Breast epithelium (tissue), 4 donors: ENCODE results near the gene RPS18. TPM values are rescaled to one million over a fixed set of nuclear protein-coding genes. Genes with fewer than 3 reads are reported as not detected.

Experiments
- DNase-seq, 2 donors: peaks; one replicate each; pipeline ENCODE4 v3.0.0-alpha.2; 2019; ENCODE audit warnings: low spot score in 2 of 2
- H3K27ac ChIP-seq, 2 donors: fragments of 200-600 bp; sonication (generic) in 1 of 2; one replicate each; pipeline ENCODE4 v1.5.1; 2016 to 2019; ENCODE audit warnings: mild to moderate bottlenecking in 1 of 2
- H3K27me3 ChIP-seq, 2 donors: fragments of 200-600 bp; sonication (generic) in 1 of 2; one replicate each; pipeline versions ENCODE4 v1.5.1 to v1.6.0; 2017 to 2019; ENCODE audit warnings: control low read depth in 1 of 2, mild to moderate bottlenecking in 1 of 2
- H3K36me3 ChIP-seq: fragments of 200-600 bp; one replicate; pipeline ENCODE4 v1.5.1; 2019
- H3K4me1 ChIP-seq, 2 donors: fragments of 200-600 bp; sonication (generic); one replicate each; pipeline ENCODE4 v1.5.1; 2016 to 2019; ENCODE audit warnings: control low read depth in 1 of 2
- H3K4me3 ChIP-seq, 3 donors: fragments of 200-600 bp; sonication (generic); 1 replicate in 2 of 3; 2 replicates in 1 of 3; pipeline ENCODE4 v1.5.1; 2016 to 2019; ENCODE audit warnings: mild to moderate bottlenecking in 3 of 3, moderate library complexity in 2 of 3
- H3K9me3 ChIP-seq, 2 donors: fragments of 200-600 bp; sonication (generic) in 1 of 2; one replicate each; pipeline ENCODE4 v1.5.1; 2016 to 2019; ENCODE audit warnings: control low read depth in 1 of 2
- POLR2A ChIP-seq: fragments of 450-650 bp; IDR thresholded peaks from one replicate; pipeline ENCODE4 v1.6.1; 2016; ENCODE audit warnings: antibody characterized with exemption, mild to moderate bottlenecking, moderate library complexity
- POLR2AphosphoS5 ChIP-seq, 3 donors: sonication (generic); formaldehyde crosslinking; IDR thresholded peaks; one replicate each; pipeline ENCODE4 v1.6.1; 2017; ENCODE audit warnings: antibody characterized with exemption in 3 of 3
- intact Hi-C: fragments of 100-400 bp; cut with DNase I; formaldehyde crosslinking; loops from one replicate; pipeline ENCODE4 v1.15.1; 2023; ENCODE audit warnings: low total_unique reads
- total RNA-seq, 3 donors: library from RNA; depleted of rRNA; stranded (reverse); fragments of >200 nt; gene quantifications; one replicate each; pipeline ENCODE4 v1.1.0, GENCODE V29; 2016
- TF ChIP-seq, protein P1 (sequence below), 3 donors: fragments of 450-650 bp; IDR thresholded peaks; one replicate each; pipeline ENCODE4 v1.5.1; 2016 to 2017; ENCODE audit warnings: antibody characterized with exemption in 3 of 3, mild to moderate bottlenecking in 3 of 3, moderate library complexity in 3 of 3

RPS18 gene
- total RNA-seq, 3 donors from 2014 or later, result 3,121 to 5,317 (median 4,287) TPM

- no peak for TF ChIP-seq POLR2A
- TF ChIP-seq, protein P1, sequence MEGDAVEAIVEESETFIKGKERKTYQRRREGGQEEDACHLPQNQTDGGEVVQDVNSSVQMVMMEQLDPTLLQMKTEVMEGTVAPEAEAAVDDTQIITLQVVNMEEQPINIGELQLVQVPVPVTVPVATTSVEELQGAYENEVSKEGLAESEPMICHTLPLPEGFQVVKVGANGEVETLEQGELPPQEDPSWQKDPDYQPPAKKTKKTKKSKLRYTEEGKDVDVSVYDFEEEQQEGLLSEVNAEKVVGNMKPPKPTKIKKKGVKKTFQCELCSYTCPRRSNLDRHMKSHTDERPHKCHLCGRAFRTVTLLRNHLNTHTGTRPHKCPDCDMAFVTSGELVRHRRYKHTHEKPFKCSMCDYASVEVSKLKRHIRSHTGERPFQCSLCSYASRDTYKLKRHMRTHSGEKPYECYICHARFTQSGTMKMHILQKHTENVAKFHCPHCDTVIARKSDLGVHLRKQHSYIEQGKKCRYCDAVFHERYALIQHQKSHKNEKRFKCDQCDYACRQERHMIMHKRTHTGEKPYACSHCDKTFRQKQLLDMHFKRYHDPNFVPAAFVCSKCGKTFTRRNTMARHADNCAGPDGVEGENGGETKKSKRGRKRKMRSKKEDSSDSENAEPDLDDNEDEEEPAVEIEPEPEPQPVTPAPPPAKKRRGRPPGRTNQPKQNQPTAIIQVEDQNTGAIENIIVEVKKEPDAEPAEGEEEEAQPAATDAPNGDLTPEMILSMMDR (IDR thresholded peaks at IDR 0.05), result no peak
- TF ChIP-seq POLR2AphosphoS5 (IDR thresholded peaks at IDR 0.05), result no peak
These were observed 34.1 kb upstream of the RPS18 start for GRCh38 chr6:33237741-33238140.

DNA sequence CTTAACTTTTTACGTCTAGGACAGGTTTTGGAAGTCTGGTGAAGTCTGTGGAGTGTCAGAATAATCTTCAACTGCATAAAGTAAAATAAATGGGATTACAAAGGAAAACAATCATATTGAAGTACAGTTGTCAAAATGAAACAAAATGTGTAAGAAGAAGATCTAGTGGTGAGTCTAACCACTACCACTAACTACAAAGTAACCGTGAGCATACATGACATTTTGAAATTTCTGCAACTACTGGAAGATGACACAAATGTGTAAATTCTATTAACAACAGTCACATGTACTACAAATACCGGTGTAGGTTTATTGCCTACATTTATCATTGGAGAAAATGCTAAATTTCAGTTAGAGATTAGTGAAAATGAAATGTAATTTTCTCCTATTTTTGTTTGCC is 29.9 kb upstream of the RPS18 start:
- Histone ChIP-seq H3K9me3 (no peaks in the 10 kb centered on the region), H3K27me3 (no peaks in the 10 kb centered on the region), H3K36me3 (no peaks in the 10 kb centered on the region), H3K4me3 (no peak overlapping the region), H3K27ac (no peak overlapping the region), H3K4me1 (no peaks in the 10 kb centered on the region)
- intact Hi-C loops, result loop anchor here (10.0 kb wide), 1 partner anchor 127 kb away; no protein-coding TSS in a partner anchor
- DNase-seq, result no peak
- TF ChIP-seq, protein P1 (IDR thresholded peaks at IDR 0.05), result no peak
- no peak for TF ChIP-seq POLR2A
- TF ChIP-seq POLR2AphosphoS5 (IDR thresholded peaks at IDR 0.05), result no peak

More at GRCh38 chr6:33237741-33238140, 34.1 kb upstream of the RPS18 start:
- H3K36me3 ChIP-seq, result no peaks in the 10 kb centered on the region
- peak in 1 of 2 donors; percentile 10 for DNase-seq
- no peaks in the 10 kb centered on the region for H3K4me1 ChIP-seq
- H3K9me3 ChIP-seq, result no peaks in the 10 kb centered on the region
- H3K27ac ChIP-seq, result no peak overlapping the region
- intact Hi-C loops, result loop anchor here (1.0 kb wide), 1 partner anchor 18 kb away; no protein-coding TSS in a partner anchor
- no peak overlapping the region for H3K4me3 ChIP-seq
- no peaks in the 10 kb centered on the region for H3K27me3 ChIP-seq

GRCh38 chr6:33243476-33243875 is 28.4 kb upstream of the RPS18 start:
- intact Hi-C loops, result loop anchor here (10.0 kb wide), 1 partner anchor 129 kb away; no protein-coding TSS in a partner anchor
- TF ChIP-seq POLR2AphosphoS5 (IDR thresholded peaks at IDR 0.05), result no peak
- TF ChIP-seq, protein P1 (IDR thresholded peaks at IDR 0.05), result no peak
- TF ChIP-seq POLR2A, result no peak
- no peaks in the 10 kb centered on the region for H3K4me1 ChIP-seq
- no peak for DNase-seq
- no peaks in the 10 kb centered on the region for H3K9me3 ChIP-seq
- H3K27ac ChIP-seq, result no peak overlapping the region
- H3K4me3 ChIP-seq, result no peak overlapping the region
- H3K36me3 ChIP-seq, result no peaks in the 10 kb centered on the region
- H3K27me3 ChIP-seq, result no peaks in the 10 kb centered on the region

GRCh38 chr6:33247977-33248642 is 23.8 kb upstream of the RPS18 start:
- TF ChIP-seq, protein P1 (IDR thresholded peaks at IDR 0.05), result peak; percentile 80 to 95 (median 95)
- TF ChIP-seq POLR2AphosphoS5 (IDR thresholded peaks at IDR 0.05) (peak in 1 of 3 donors; percentile 23), POLR2A (no peak)

DNA sequence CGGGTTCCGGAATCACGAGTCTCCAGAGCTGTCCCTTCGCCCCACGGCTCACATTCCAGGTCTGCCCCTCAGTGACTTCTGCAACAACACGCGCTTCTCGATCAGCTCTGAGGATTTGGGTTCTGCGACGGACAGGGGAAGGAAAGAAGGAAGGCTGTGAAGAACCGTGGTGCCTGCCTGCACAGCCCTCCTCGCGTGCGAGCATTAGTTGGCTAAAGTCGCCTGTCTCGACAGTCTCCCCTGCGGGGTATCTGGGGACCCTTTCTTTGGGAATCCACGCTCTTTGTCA is 23.3 kb upstream of the RPS18 start:
- no peaks in the 10 kb centered on the region for H3K36me3 ChIP-seq
- no peak for DNase-seq
- H3K4me1 ChIP-seq, result peaks cover 0 to 6% of the 10 kb centered on the region in 2 donors
- H3K4me3 ChIP-seq, result peak overlapping the region; percentile 48 to 69 (median 69)
- intact Hi-C loops, result loop anchor here (10.0 kb wide), 1 partner anchor 134 kb away; no protein-coding TSS in a partner anchor
- H3K27ac ChIP-seq, result peak overlapping the region; percentile 93 to 95
- TF ChIP-seq, protein P1 (IDR thresholded peaks at IDR 0.05), result peak in 1 of 3 donors; percentile 46
- no peak for TF ChIP-seq POLR2AphosphoS5 (IDR thresholded peaks at IDR 0.05)
- no peaks in the 10 kb centered on the region for H3K9me3 ChIP-seq
- no peaks in the 10 kb centered on the region for H3K27me3 ChIP-seq

More at GRCh38 chr6:33247977-33248642, 23.8 kb upstream of the RPS18 start:
- H3K36me3 ChIP-seq, result no peaks in the 10 kb centered on the region
- H3K9me3 ChIP-seq, result no peaks in the 10 kb centered on the region
- peak overlapping the region; percentile 48 to 69 (median 69) for H3K4me3 ChIP-seq
- DNase-seq, result peak; percentile 85 to 93
- peak overlapping the region; percentile 93 to 95 for H3K27ac ChIP-seq
- H3K4me1 ChIP-seq, result peaks cover 0 to 6% of the 10 kb centered on the region in 2 donors
- no peaks in the 10 kb centered on the region for H3K27me3 ChIP-seq
- intact Hi-C loops, result loop anchor here (10.0 kb wide), 1 partner anchor 133 kb away; no protein-coding TSS in a partner anchor
